Karpas-422 (cell line): ENCODE measurements around the gene KCNV2. TPM values are rescaled to one million over a fixed set of nuclear protein-coding genes. Genes with fewer than 3 reads are reported as not detected.

Experiments used
- DNase-seq: peaks from one replicate; pipeline ENCODE4 v3.0.0-alpha.2; 2015
- H2AFZ ChIP-seq: fragments of 200-600 bp; sonication (generic); 2 replicates; pipeline ENCODE4 v1.6.1; 2014; ENCODE audit warnings: antibody characterized with exemption, low read length, mixed read lengths
- H3K27ac ChIP-seq: fragments of 200-600 bp; sonication (generic); 2 replicates; pipeline ENCODE4 v1.5.1; 2014; ENCODE audit warnings: mild to moderate bottlenecking, low read length, moderate library complexity
- H3K27me3 ChIP-seq: fragments of 200-600 bp; sonication (generic); 2 replicates; pipeline ENCODE4 v1.6.1; 2014; ENCODE audit warnings: low read length, mixed read lengths
- H3K36me3 ChIP-seq: fragments of 200-600 bp; sonication (generic); 2 replicates; pipeline ENCODE4 v1.6.1; 2014; ENCODE audit warnings: low read length, mixed read lengths; ENCODE audit not compliant: insufficient read depth
- H3K4me1 ChIP-seq: fragments of 200-600 bp; sonication (generic); 2 replicates; pipeline ENCODE4 v1.6.1; 2014; ENCODE audit warnings: mild to moderate bottlenecking, low read length, mixed read lengths
- H3K4me2 ChIP-seq: fragments of 200-600 bp; sonication (generic); 2 replicates; pipeline ENCODE4 v1.6.1; 2014; ENCODE audit warnings: low read length, low read depth, mild to moderate bottlenecking; ENCODE audit not compliant: poor library complexity, severe bottlenecking
- H3K4me3 ChIP-seq: fragments of 200-600 bp; sonication (generic); 2 replicates; pipeline ENCODE4 v1.5.1; 2014; ENCODE audit warnings: mild to moderate bottlenecking, antibody characterized with exemption, low read length, mixed read lengths
- H3K79me2 ChIP-seq: fragments of 200-600 bp; sonication (generic); 2 replicates; pipeline ENCODE4 v1.6.1; 2014; ENCODE audit warnings: mild to moderate bottlenecking, low read length, mixed read lengths
- H3K9ac ChIP-seq: fragments of 200-600 bp; sonication (generic); 2 replicates; pipeline ENCODE4 v1.6.0; 2014; ENCODE audit warnings: low read length
- H3K9me2 ChIP-seq: fragments of 200-600 bp; sonication (generic), shearing (Covaris generic); replicated peaks from 2 replicates; pipeline ENCODE4 v1.6.0; 2014; ENCODE audit warnings: mild to moderate bottlenecking, low read length, moderate library complexity; ENCODE audit not compliant: insufficient read depth
- H3K9me3 ChIP-seq: fragments of 300-700, 200-600 bp; sonication (generic); 2 replicates; pipeline ENCODE4 v1.6.1; 2014; ENCODE audit warnings: low read length, mixed read lengths
- H4K20me1 ChIP-seq: fragments of 200-600 bp; sonication (generic); 2 replicates; pipeline ENCODE4 v1.6.1; 2014; ENCODE audit warnings: mild to moderate bottlenecking, antibody characterized with exemption, low read length, low read depth; ENCODE audit not compliant: insufficient read depth
- total RNA-seq: library from RNA; depleted of rRNA; stranded (reverse); fragments of >200 nt; shearing (Covaris generic); gene quantifications from 2 replicates; pipeline ENCODE4 v1.2.3, GENCODE V29; 2014; ENCODE audit warnings: low replicate concordance

The KCNV2 gene
- total RNA-seq, 1 experiment from 2014 or later = 1.6 TPM

DNA sequence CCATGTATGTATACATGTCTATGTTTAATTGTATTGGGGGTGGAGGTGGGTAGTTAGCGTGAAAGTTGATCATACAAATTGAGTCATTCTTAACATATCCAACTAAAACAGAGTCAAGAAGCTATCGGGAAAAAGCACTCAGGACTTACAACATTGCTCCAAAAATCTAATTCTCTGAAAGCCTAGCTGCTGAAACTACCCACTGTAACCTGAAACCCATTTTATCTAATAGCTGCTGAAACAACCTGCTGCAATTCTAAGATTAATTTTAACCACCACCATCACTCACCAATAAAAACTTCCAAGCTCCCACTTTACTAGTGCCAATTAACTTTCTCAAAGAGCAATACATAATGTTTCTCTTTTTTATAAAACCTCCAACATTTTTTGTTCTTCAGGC lies 32.2 kb downstream of the KCNV2 start:
- H3K27me3 ChIP-seq = no peaks in the 10 kb centered on the region
- H3K9ac ChIP-seq = no peak overlapping the region
- no peak for DNase-seq
- peaks cover 13% of the 10 kb centered on the region; the same call in 1 of the 2 replicates for H3K79me2 ChIP-seq
- H3K36me3 ChIP-seq = peaks cover 9% of the 10 kb centered on the region
- no peak overlapping the region for H3K4me3 ChIP-seq
- H3K9me2 ChIP-seq = no peaks in the 10 kb centered on the region
- H2AFZ ChIP-seq = no peak overlapping the region
- H3K4me1 ChIP-seq = no peaks in the 10 kb centered on the region
- no peak overlapping the region for H3K4me2 ChIP-seq
- no peaks in the 10 kb centered on the region for H3K9me3 ChIP-seq
- H4K20me1 ChIP-seq = no peaks in the 10 kb centered on the region
- no peak overlapping the region for H3K27ac ChIP-seq

DNA sequence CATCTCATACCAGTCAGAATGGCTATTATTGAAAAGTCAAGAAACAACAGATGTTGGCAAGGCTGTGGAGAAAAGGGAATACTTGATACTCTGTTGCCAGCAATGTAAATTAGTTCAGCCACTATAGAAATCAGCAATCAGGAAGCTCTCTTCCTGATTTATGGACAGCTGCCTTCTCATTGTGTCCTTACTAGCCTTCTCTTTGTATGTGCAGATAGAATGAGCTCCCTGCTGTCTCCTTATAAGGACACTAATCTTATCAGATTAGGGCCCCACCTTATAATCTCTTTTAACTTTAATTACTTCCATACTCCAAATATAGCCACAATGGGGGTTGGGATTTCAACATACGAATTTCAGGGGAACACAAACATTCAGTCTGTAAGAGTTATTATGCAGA lies 38.0 kb downstream of the KCNV2 start:
- Histone ChIP-seq H3K9me2 (no peaks in the 10 kb centered on the region), H3K4me3 (no peak overlapping the region), H2AFZ (no peak overlapping the region), H3K27ac (no peak overlapping the region), H3K27me3 (no peaks in the 10 kb centered on the region), H3K36me3 (peaks cover 14% of the 10 kb centered on the region), H3K4me1 (no peaks in the 10 kb centered on the region), H4K20me1 (no peaks in the 10 kb centered on the region), H3K9me3 (no peaks in the 10 kb centered on the region), H3K4me2 (no peak overlapping the region), H3K9ac (no peak overlapping the region), H3K79me2 (peaks cover 13% of the 10 kb centered on the region; the same call in 1 of the 2 replicates)
- DNase-seq = no peak

DNA sequence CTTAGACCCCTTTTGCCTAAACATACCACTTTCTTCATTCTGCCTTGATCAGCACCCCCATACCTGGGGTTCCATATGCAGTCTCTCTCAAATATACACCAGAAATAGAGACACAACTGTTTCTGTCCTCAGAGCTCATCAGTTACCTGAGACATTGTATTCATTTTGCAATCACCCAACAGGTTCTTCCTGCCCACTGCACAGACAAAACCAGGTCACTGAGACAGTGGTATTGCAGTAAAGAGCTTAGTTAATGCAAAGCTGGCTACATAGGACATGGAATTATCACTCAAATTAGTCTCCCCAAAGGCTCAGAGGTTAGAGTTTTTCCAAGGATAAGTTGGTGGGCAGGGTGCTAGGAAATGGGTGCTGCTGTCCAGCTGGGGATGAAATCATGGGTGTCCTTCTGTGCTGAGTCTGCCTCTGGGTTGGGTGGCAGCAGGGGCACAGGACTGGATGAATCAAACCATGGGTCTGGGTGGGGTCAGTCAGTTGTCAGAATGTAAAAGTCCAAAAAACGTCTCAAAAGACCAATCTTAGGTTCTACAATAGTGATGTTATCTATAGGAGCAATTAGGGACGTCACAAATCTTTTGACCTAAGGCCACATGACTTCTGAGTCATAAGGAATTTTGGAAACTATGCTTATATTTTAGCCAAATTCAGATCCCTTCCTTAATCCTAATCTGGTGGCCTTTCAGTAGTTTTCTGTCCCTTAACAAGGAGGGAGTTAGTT lies 41.0 kb downstream of the KCNV2 start:
- Histone ChIP-seq H3K4me3 (no peak overlapping the region), H3K9me2 (no peaks in the 10 kb centered on the region), H3K27ac (no peak overlapping the region), H2AFZ (no peak overlapping the region), H3K36me3 (peaks cover 8% of the 10 kb centered on the region), H3K79me2 (peaks cover 9% of the 10 kb centered on the region; the same call in 1 of the 2 replicates), H3K4me2 (no peak overlapping the region), H3K4me1 (peaks cover 4% of the 10 kb centered on the region; the same call in 1 of the 2 replicates), H3K27me3 (no peaks in the 10 kb centered on the region), H4K20me1 (no peaks in the 10 kb centered on the region), H3K9ac (no peak overlapping the region), H3K9me3 (no peaks in the 10 kb centered on the region)
- no peak for DNase-seq

DNA sequence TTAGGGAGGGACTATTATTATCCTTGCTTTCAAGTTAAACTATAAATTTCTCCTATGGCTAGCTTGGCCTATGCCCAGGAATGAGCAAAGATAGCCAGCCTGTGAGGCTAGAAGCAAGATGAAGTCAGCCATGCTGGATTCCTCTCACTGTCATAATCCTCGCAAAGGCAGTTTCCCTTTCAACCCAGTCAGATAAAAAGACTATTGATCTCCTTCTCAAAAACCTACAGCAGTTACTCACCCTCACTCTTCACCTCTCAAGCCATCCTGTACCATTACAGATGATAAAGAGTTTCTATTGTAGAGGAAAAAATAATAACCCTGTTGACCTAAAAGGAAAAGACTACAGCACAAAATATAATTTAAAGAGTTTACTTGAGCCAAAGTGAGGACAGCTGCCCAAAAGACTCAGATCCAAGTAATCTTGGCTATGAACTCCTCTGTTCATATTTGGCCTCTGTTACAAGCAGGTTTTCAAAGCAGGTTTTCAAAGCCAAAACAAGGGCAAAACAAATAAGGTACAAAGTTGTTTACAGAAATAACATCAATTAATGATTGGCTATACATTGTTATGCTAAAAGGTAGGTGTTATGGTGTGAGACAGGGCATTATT lies 41.7 kb downstream of the KCNV2 start:
- Histone ChIP-seq H4K20me1 (no peaks in the 10 kb centered on the region), H3K9me2 (no peaks in the 10 kb centered on the region), H3K27me3 (no peaks in the 10 kb centered on the region), H2AFZ (no peak overlapping the region), H3K36me3 (peaks cover 11% of the 10 kb centered on the region; the same call in 1 of the 2 replicates), H3K9ac (no peak overlapping the region), H3K4me2 (no peak overlapping the region), H3K9me3 (no peaks in the 10 kb centered on the region), H3K4me3 (no peak overlapping the region), H3K79me2 (0 out of 2 replicates have a peak, but pooled peaks cover 3% of the 10 kb centered on the region), H3K27ac (no peak overlapping the region), H3K4me1 (peaks cover 4% of the 10 kb centered on the region; the same call in 1 of the 2 replicates)
- DNase-seq = no peak

DNA sequence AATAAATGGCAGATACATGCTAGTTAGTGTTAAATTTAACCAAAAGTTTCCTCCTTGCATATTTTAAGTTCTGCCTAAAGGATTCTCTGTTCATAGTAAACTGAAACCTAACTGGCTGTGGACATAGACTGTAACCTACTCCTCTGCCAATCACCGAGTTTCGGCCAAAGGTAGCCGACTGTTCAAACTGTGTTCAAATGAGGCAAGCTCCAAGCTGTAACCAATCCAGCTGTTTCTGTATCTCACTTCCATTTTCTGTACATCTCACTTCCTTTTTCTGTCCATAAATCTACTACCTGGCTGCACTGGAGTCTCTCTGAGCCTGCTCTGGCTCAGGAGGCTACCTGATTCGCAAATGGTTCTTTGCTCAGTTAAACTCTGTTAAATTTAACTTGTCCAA lies 44.1 kb downstream of the KCNV2 start:
- DNase-seq = no peak

DNA sequence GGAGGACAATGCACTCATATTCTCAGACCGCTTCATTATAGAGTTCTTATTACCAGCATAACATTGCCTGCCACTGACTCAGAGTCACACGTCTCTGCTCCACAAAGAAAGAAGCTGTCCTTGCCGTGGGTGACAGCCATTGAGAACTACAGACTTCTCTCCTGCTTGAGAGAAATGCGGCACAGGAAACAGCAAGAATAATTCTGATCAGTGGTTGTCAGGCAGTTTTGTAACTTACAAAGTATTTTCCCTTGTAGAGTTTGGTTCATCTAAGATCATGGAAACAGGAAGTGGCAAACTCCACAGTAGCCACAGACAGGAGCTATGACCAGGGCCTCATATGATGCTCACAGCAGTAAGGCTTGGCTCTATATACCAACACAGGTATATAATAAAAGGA lies 47.0 kb downstream of the KCNV2 start:
- H3K9me3 ChIP-seq = no peaks in the 10 kb centered on the region
- no peak overlapping the region for H3K27ac ChIP-seq
- no peak overlapping the region for H2AFZ ChIP-seq
- no peaks in the 10 kb centered on the region for H3K9me2 ChIP-seq
- no peak overlapping the region for H3K4me3 ChIP-seq
- DNase-seq = no peak
- peaks cover 19% of the 10 kb centered on the region for H3K36me3 ChIP-seq
- no peak overlapping the region for H3K9ac ChIP-seq
- peaks cover 10% of the 10 kb centered on the region for H3K4me1 ChIP-seq
- no peaks in the 10 kb centered on the region for H4K20me1 ChIP-seq
- no peak overlapping the region for H3K4me2 ChIP-seq
- H3K27me3 ChIP-seq = no peaks in the 10 kb centered on the region
- no peaks in the 10 kb centered on the region for H3K79me2 ChIP-seq

More for the DNA sequence above, 44.1 kb downstream of the KCNV2 start:
- Histone ChIP-seq H3K4me2 (no peak overlapping the region), H3K79me2 (no peaks in the 10 kb centered on the region), H3K9me2 (no peaks in the 10 kb centered on the region), H3K36me3 (peaks cover 11% of the 10 kb centered on the region; the same call in 1 of the 2 replicates), H3K27me3 (no peaks in the 10 kb centered on the region), H3K9ac (no peak overlapping the region), H2AFZ (no peak overlapping the region), H3K4me1 (peaks cover 10% of the 10 kb centered on the region), H3K4me3 (no peak overlapping the region), H3K9me3 (no peaks in the 10 kb centered on the region), H4K20me1 (no peaks in the 10 kb centered on the region), H3K27ac (no peak overlapping the region)

DNA sequence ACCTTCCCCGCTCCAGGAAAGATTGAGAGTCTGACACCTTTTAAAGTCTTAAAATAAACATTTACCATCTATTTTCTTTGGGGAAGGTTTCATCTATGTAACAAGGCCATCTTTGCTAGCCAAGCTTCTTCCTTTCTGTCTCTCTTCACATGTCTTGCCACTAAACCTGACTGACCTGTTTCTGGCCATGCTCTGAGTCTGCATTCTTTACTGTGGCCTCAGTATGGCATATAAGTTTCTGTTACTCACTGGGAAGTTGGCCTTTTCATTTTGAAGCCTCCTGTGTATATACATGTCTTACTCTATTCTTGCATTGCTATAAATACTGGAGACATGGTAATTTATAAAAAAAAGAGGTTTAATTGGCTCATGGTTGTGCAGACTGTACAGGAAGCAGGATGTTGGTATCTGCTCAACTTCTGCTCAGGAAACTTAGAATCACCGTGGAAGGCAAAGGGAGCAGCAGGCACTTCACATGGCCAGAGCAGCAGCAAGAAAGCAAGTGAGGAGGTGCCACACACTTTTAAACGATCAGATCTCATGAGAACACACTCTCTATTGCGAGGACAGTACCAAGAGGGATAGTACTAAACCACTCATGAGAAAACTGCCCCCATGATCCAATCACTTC lies 48.1 kb downstream of the KCNV2 start:
- Histone ChIP-seq H3K27ac (no peak overlapping the region), H3K9ac (no peak overlapping the region), H2AFZ (no peak overlapping the region), H3K27me3 (no peaks in the 10 kb centered on the region), H3K79me2 (no peaks in the 10 kb centered on the region), H3K9me3 (no peaks in the 10 kb centered on the region), H3K4me1 (peaks cover 10% of the 10 kb centered on the region), H3K4me3 (no peak overlapping the region), H4K20me1 (no peaks in the 10 kb centered on the region), H3K36me3 (peaks cover 29% of the 10 kb centered on the region), H3K4me2 (no peak overlapping the region), H3K9me2 (no peaks in the 10 kb centered on the region)
- no peak for DNase-seq
